ENCODE data around the gene SGCD.

The SGCD gene

DNA sequence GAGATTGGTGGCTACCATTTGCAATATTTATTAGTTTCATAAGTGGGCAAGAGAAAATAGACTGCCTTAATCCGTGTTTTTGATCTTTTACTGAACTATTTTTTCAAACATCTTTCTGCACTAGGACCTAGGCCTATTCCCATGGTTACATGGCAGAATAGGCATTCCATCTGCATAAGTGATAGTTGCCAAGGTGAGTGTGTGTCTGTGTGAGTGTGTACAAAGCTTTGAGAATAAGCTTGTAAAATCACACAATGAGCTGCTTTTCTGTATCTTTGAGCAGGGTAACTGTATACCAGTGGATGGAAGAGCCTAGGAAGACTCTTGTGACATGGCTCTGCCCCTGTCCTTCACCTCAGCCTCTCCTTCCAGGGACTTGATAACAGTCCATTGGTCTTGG lies 92.7 kb downstream of the SGCD start:
- in situ Hi-C loops (cut with HindIII; ENCODE audit: low pct_unique_long_range_greater_than_20kb, low sequenced_read_pairs) = no loop called here
- no peak for TF ChIP-seq JUND (IDR thresholded peaks at IDR 0.05; ENCODE audit: low read depth)

GRCh38 chr5:156420665-156421064 lies 93.7 kb downstream of the SGCD start:
- in situ Hi-C loops (cut with HindIII; ENCODE audit: low pct_unique_long_range_greater_than_20kb, low sequenced_read_pairs) = no loop called here
- DNase-seq (ENCODE audit: low read depth in 1 of 2, low spot score in 1 of 2) = no peak
- no peak for TF ChIP-seq JUND (IDR thresholded peaks at IDR 0.05; ENCODE audit: low read depth)

More for the DNA sequence above, 92.7 kb downstream of the SGCD start:
- no peak for DNase-seq (ENCODE audit: low read depth in 1 of 2, low spot score in 1 of 2)

- in situ Hi-C loops (cut with HindIII; ENCODE audit: low pct_unique_long_range_greater_than_20kb, low sequenced_read_pairs) = no loop called here
- no peak for DNase-seq (ENCODE audit: low read depth in 1 of 2, low spot score in 1 of 2)
- no peak for TF ChIP-seq JUND (IDR thresholded peaks at IDR 0.05; ENCODE audit: low read depth)
Observed at GRCh38 chr5:156421798-156422197, 94.8 kb downstream of the SGCD start.

- in situ Hi-C loops (cut with HindIII; ENCODE audit: low pct_unique_long_range_greater_than_20kb, low sequenced_read_pairs) = no loop called here
- no peak for DNase-seq (ENCODE audit: low read depth in 1 of 2, low spot score in 1 of 2)
- no peak for TF ChIP-seq JUND (IDR thresholded peaks at IDR 0.05; ENCODE audit: low read depth)
Observed at GRCh38 chr5:156423597-156423996, 96.6 kb downstream of the SGCD start.

DNA sequence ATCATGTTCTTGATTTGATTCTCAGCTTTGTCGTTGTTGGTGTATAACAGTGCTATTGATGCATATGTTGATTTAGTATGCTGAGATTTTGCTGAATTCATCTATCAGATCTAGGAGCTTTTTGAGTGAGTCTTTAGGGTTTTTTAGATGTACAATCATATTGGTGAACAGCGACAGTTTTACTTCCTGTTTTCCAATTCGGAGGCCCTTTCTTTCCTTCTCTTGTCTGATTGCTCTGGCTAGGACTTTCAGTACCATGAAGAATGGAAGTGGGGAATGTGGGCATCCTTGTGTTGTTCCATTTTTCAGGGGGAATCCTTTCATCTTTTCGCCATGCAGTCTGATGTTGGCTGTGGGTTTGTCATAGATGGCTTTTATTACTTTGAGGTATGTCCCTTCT lies 100.4 kb downstream of the SGCD start:
- DNase-seq (ENCODE audit: low read depth in 1 of 2, low spot score in 1 of 2) = no peak
- in situ Hi-C loops (cut with HindIII; ENCODE audit: low pct_unique_long_range_greater_than_20kb, low sequenced_read_pairs) = no loop called here
- no peak for TF ChIP-seq JUND (IDR thresholded peaks at IDR 0.05; ENCODE audit: low read depth)

DNA sequence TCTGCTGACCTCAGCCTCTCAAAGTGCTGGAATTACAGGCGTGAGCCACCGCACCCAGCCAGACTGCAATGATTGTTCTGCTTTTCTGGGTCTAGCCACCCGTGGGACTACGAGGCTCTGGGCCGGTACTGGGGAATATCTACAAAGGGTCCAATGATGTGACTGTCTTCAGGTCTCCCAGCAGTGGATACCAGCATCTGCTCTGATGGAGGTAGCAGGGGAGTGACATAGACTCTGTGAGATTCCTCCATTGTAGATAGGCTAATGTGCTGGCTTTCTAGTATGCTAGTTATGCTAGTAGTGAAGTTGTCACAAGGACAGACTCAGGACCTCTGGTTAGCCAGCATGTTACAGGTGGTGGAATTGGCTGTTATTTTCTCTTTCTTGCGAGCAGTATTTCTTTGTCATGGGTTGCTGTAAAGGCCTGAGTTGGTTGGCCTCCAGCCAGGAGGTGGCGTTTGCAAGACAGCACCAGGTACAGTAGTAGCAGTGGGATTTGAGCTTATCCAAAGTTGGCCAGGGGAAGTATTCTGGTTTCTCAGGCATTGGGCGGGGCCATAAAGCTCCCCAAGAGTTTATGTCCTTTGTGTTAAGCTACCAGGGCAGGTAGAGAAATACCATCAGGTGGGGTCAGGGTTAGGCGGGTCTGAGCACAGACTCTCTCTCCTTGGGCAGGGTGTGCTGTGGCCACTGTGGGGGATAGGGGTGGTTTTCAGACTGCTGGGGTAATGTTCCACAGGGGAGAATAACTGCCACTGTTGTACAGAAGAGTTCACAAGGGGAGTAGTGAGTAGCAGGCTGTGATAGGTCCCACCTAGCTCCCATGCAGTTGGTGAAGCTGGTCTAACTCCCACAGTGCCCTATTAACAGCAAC lies 105.2 kb downstream of the SGCD start:
- in situ Hi-C loops (cut with HindIII; ENCODE audit: low pct_unique_long_range_greater_than_20kb, low sequenced_read_pairs) = no loop called here
- TF ChIP-seq JUND (IDR thresholded peaks at IDR 0.05; ENCODE audit: low read depth) = no peak

DNA sequence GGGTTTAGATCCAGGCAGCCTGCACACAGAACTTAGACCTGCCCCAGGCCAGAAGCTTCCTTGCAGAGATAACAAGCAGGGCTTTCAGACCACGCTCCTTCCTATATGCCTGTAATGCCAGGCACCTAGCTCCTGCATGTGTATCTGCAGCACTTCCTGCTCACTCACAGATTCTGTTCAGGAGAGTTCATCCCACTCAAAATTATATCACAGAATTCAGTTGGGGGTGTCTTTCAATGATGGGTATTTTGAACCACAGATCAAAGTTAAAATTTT lies 105.8 kb downstream of the SGCD start:
- no peak for DNase-seq (ENCODE audit: low read depth in 1 of 2, low spot score in 1 of 2)
- no peak for TF ChIP-seq JUND (IDR thresholded peaks at IDR 0.05; ENCODE audit: low read depth)
- in situ Hi-C loops (cut with HindIII; ENCODE audit: low pct_unique_long_range_greater_than_20kb, low sequenced_read_pairs) = no loop called here

More for the DNA sequence above, 105.2 kb downstream of the SGCD start:
- DNase-seq (ENCODE audit: low read depth in 1 of 2, low spot score in 1 of 2) = no peak

GRCh38 chr5:156434471-156434870 lies 107.5 kb downstream of the SGCD start:
- in situ Hi-C loops (cut with HindIII; ENCODE audit: low pct_unique_long_range_greater_than_20kb, low sequenced_read_pairs) = no loop called here
- no peak for TF ChIP-seq JUND (IDR thresholded peaks at IDR 0.05; ENCODE audit: low read depth)
- DNase-seq (ENCODE audit: low read depth in 1 of 2, low spot score in 1 of 2) = no peak

DNA sequence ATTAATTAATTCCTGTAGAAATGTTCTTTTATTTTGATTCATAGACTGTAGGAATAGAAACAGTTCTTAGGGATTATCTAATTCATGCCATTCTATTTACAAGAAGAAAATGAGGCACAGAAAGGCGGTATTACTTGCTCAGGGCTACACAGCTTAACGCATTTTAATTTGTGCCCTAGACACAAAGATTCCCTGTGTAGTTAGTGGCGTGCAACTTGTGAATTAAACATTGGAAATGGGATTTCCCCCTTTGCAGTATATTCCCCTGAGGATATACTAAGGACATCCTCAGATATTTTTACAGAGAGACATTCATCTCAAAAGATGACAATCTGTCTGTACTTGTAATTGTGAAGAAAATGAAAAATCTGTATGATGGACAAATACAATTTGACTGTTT lies 108.1 kb downstream of the SGCD start:
- in situ Hi-C loops (cut with HindIII; ENCODE audit: low pct_unique_long_range_greater_than_20kb, low sequenced_read_pairs) = no loop called here
- no peak for DNase-seq (ENCODE audit: low read depth in 1 of 2, low spot score in 1 of 2)
- TF ChIP-seq JUND (IDR thresholded peaks at IDR 0.05; ENCODE audit: low read depth) = no peak

DNA sequence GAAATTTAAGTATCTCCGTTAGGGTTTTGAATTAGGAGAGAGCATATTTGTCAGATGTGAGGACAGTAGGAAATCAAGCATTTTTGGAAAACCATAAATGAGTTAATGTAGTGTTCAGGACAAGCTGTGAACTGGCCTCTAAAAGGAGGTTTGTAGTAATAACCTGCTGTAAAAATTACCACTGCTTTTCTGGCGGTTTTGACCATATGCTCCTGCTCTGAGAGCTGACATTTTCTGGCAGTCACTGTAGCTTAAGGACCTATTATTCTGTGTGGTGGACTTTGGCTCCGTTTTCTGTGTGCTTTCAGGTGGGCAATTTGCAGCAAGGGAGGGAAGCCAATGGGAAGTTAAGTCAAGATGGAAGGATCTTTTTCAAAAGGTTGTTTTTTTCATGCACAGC lies 111.1 kb downstream of the SGCD start:
- TF ChIP-seq JUND (IDR thresholded peaks at IDR 0.05; ENCODE audit: low read depth) = no peak

DNA sequence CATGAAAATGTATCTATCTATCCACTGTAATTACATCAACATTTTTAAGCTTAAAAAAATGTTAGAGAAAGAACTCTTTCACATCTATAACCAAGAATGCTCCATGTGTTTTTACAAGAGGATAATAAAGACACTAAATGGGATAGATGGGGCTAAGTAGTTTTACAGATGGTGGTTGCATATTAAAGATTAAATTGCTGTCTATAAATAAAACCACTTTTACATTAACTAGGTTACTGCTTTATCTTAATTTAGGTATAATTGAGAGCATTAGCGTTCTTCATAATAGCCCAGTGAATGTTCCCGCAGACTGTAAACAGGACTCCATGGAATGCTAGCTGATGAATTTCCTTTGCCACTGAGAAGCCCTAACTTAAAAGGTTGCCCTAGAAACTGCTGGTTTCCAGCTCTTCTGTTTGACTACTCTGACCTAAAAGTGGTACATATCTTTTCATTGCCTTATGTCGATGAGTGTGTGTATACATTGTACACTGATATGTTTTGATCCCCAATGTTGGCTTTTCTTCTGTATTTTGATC lies 117.9 kb downstream of the SGCD start:
- no peak for TF ChIP-seq JUND (IDR thresholded peaks at IDR 0.05; ENCODE audit: low read depth)
- no peak for DNase-seq (ENCODE audit: low read depth in 1 of 2, low spot score in 1 of 2)
- in situ Hi-C loops (cut with HindIII; ENCODE audit: low pct_unique_long_range_greater_than_20kb, low sequenced_read_pairs) = no loop called here

More for the DNA sequence above, 111.1 kb downstream of the SGCD start:
- in situ Hi-C loops (cut with HindIII; ENCODE audit: low pct_unique_long_range_greater_than_20kb, low sequenced_read_pairs) = no loop called here
- DNase-seq (ENCODE audit: low read depth in 1 of 2, low spot score in 1 of 2) = no peak

GRCh38 chr5:156446526-156446925 lies 119.6 kb downstream of the SGCD start:
- no peak for TF ChIP-seq JUND (IDR thresholded peaks at IDR 0.05; ENCODE audit: low read depth)
- in situ Hi-C loops (cut with HindIII; ENCODE audit: low pct_unique_long_range_greater_than_20kb, low sequenced_read_pairs) = no loop called here

GRCh38 chr5:156450778-156451177 lies 123.8 kb downstream of the SGCD start:
- in situ Hi-C loops (cut with HindIII; ENCODE audit: low pct_unique_long_range_greater_than_20kb, low sequenced_read_pairs) = no loop called here
- DNase-seq (ENCODE audit: low read depth in 1 of 2, low spot score in 1 of 2) = no peak
- TF ChIP-seq JUND (IDR thresholded peaks at IDR 0.05; ENCODE audit: low read depth) = no peak

More at GRCh38 chr5:156446526-156446925, 119.6 kb downstream of the SGCD start:
- no peak for DNase-seq (ENCODE audit: low read depth in 1 of 2, low spot score in 1 of 2)

GRCh38 chr5:156451505-156451904 lies 124.5 kb downstream of the SGCD start:
- no peak for TF ChIP-seq JUND (IDR thresholded peaks at IDR 0.05; ENCODE audit: low read depth)
- DNase-seq (ENCODE audit: low read depth in 1 of 2, low spot score in 1 of 2) = no peak
- in situ Hi-C loops (cut with HindIII; ENCODE audit: low pct_unique_long_range_greater_than_20kb, low sequenced_read_pairs) = no loop called here

All from T47D (cell line).